ENCODE results near the gene GBP7.
"Not testable (repeated sequence)": the region's sequence is repeated elsewhere in the genome, so short reads cannot be mapped to it uniquely, and the experiment has no call there.

Gene GBP7

GRCh38 chr1:89129911-89130310, 45.9 kb downstream of the GBP7 start:
- Histone ChIP-seq H3K4me1 (no peaks in the 10 kb centered on the region), H3K27me3 (no peaks in the 10 kb centered on the region), H3K36me3 (no peaks in the 10 kb centered on the region), H3K9me3 (no peaks in the 10 kb centered on the region), H3K4me3 (ENCODE audit: low read depth, low read length) (no peak overlapping the region)
- DNase-seq: no peak
- no peak for TF ChIP-seq CTCF (IDR thresholded peaks at IDR 0.05; ENCODE audit: low read depth, low read length)

GRCh38 chr1:89128003-89128458, 47.8 kb downstream of the GBP7 start:
- not testable (repeated sequence) for H3K9me3 ChIP-seq; DNase-seq; H3K4me1 ChIP-seq; H3K36me3 ChIP-seq; H3K4me3 ChIP-seq (ENCODE audit: low read depth, low read length); H3K27me3 ChIP-seq

- H3K27me3 ChIP-seq; DNase-seq; H3K4me1 ChIP-seq; H3K9me3 ChIP-seq; H3K4me3 ChIP-seq (ENCODE audit: low read depth, low read length); H3K36me3 ChIP-seq: not testable (repeated sequence)
These were observed 48.9 kb downstream of the GBP7 start for GRCh38 chr1:89126602-89127565.

GRCh38 chr1:89125913-89126580, 49.8 kb downstream of the GBP7 start, which contains the start of gene GBP2:
Gene GBP2 (minus strand): TSS chr1:89126114. CDS start chr1:89121966, 4,148 bp downstream.
- H3K4me3 ChIP-seq (ENCODE audit: low read depth, low read length): peak within 1 kb of the TSS; percentile 28
- H3K9me3 ChIP-seq: no peaks in the 10 kb centered on the region
- DNase-seq: no peak
- no peaks in the 10 kb centered on the region; the same call in 1 of the 2 replicates for H3K4me1 ChIP-seq
- no peaks in the 10 kb centered on the region for H3K27me3 ChIP-seq
- TF ChIP-seq CTCF (IDR thresholded peaks at IDR 0.05; ENCODE audit: low read depth, low read length): no peak
- no peaks in the 10 kb centered on the region for H3K36me3 ChIP-seq

- DNase-seq: no peak
- Histone ChIP-seq H3K27me3 (no peaks in the 10 kb centered on the region), H3K4me1 (no peaks in the 10 kb centered on the region; the same call in 1 of the 2 replicates), H3K36me3 (no peaks in the 10 kb centered on the region), H3K4me3 (ENCODE audit: low read depth, low read length) (peak overlapping the region; percentile 28), H3K9me3 (no peaks in the 10 kb centered on the region)
- no peak for TF ChIP-seq CTCF (IDR thresholded peaks at IDR 0.05; ENCODE audit: low read depth, low read length)
These were observed 50.4 kb downstream of the GBP7 start for GRCh38 chr1:89125240-89125912.

- H3K9me3 ChIP-seq: no peaks in the 10 kb centered on the region
- H3K4me3 ChIP-seq (ENCODE audit: low read depth, low read length): no peak overlapping the region
- no peaks in the 10 kb centered on the region for H3K36me3 ChIP-seq
- DNase-seq: peak; percentile 21
- no peaks in the 10 kb centered on the region; the same call in 1 of the 2 replicates for H3K4me1 ChIP-seq
- no peaks in the 10 kb centered on the region for H3K27me3 ChIP-seq
- TF ChIP-seq CTCF (IDR thresholded peaks at IDR 0.05; ENCODE audit: low read depth, low read length): no peak
These were observed 54.2 kb downstream of the GBP7 start for GRCh38 chr1:89121641-89122040.

Measured in BE2C (cell line).